ENCODE measurements around the gene RAB11FIP3.

The RAB11FIP3 gene

DNA sequence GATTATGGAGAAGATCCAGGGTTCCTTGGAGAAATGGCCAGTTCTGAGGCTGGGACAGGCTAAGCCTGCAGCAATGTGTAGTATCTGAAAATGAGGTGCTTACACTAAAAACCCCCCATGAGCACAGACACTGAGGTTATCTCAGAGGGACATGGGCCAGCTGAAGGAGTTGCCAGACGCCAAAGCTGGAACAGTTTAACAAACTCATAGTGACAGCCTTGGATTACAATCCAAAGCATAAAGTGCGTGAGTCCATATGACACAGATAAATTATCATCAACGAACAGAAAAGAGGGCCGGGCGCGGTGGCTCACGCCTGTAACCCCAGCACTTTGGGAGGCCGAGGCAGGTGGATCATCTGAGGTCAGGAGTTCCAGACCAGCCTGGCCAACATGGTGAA lies 90.9 kb downstream of the RAB11FIP3 start:
- DNase-seq (ENCODE audit: low read depth), result no peak
- TF ChIP-seq, protein P1, sequence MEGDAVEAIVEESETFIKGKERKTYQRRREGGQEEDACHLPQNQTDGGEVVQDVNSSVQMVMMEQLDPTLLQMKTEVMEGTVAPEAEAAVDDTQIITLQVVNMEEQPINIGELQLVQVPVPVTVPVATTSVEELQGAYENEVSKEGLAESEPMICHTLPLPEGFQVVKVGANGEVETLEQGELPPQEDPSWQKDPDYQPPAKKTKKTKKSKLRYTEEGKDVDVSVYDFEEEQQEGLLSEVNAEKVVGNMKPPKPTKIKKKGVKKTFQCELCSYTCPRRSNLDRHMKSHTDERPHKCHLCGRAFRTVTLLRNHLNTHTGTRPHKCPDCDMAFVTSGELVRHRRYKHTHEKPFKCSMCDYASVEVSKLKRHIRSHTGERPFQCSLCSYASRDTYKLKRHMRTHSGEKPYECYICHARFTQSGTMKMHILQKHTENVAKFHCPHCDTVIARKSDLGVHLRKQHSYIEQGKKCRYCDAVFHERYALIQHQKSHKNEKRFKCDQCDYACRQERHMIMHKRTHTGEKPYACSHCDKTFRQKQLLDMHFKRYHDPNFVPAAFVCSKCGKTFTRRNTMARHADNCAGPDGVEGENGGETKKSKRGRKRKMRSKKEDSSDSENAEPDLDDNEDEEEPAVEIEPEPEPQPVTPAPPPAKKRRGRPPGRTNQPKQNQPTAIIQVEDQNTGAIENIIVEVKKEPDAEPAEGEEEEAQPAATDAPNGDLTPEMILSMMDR (IDR thresholded peaks at IDR 0.05; ENCODE audit: low read depth, low read length, missing control alignments), result no peak

GRCh38 chr16:518858-519257 lies 93.4 kb downstream of the RAB11FIP3 start:
- no peak for DNase-seq (ENCODE audit: low read depth)
- TF ChIP-seq, protein P1 (IDR thresholded peaks at IDR 0.05; ENCODE audit: low read depth, low read length, missing control alignments), result no peak
- H3K4me3 ChIP-seq (ENCODE audit: low read depth, low read length), result no peak overlapping the region

More for the DNA sequence above, 90.9 kb downstream of the RAB11FIP3 start:
- H3K4me3 ChIP-seq (ENCODE audit: low read depth, low read length), result no peak overlapping the region

DNA sequence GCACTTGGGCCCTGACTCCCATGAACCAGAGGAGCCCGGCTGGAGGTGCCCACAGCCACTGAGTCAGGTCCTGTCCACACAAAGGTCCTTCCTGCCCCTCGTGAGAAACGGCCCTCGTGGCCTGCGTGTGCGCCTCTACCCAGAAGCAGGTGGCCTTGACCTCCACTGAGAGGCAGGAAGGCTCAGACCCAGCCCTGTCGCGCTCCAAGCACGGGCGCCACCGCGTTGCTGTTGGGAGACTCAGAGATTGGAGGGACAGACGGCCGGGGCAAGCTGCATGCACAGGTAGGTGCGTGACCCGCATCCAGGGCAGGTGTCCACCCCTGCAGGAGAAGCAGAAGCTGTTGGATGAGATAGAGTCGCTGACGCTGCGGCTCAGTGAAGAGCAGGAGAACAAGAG lies 94.0 kb downstream of the RAB11FIP3 start:
- TF ChIP-seq, protein P1 (IDR thresholded peaks at IDR 0.05; ENCODE audit: low read depth, low read length, missing control alignments), result no peak
- no peak for DNase-seq (ENCODE audit: low read depth)
- no peak overlapping the region for H3K4me3 ChIP-seq (ENCODE audit: low read depth, low read length)

GRCh38 chr16:519841-520687 lies 94.6 kb downstream of the RAB11FIP3 start:
- TF ChIP-seq, protein P1 (IDR thresholded peaks at IDR 0.05; ENCODE audit: low read depth, low read length, missing control alignments), result no peak
- DNase-seq (ENCODE audit: low read depth), result no peak
- no peak overlapping the region for H3K4me3 ChIP-seq (ENCODE audit: low read depth, low read length)

- no peak for DNase-seq (ENCODE audit: low read depth)
- H3K4me3 ChIP-seq (ENCODE audit: low read depth, low read length), result no peak overlapping the region
- TF ChIP-seq, protein P1 (IDR thresholded peaks at IDR 0.05; ENCODE audit: low read depth, low read length, missing control alignments), result no peak
Observed at GRCh38 chr16:520847-521246, 95.4 kb downstream of the RAB11FIP3 start.

DNA sequence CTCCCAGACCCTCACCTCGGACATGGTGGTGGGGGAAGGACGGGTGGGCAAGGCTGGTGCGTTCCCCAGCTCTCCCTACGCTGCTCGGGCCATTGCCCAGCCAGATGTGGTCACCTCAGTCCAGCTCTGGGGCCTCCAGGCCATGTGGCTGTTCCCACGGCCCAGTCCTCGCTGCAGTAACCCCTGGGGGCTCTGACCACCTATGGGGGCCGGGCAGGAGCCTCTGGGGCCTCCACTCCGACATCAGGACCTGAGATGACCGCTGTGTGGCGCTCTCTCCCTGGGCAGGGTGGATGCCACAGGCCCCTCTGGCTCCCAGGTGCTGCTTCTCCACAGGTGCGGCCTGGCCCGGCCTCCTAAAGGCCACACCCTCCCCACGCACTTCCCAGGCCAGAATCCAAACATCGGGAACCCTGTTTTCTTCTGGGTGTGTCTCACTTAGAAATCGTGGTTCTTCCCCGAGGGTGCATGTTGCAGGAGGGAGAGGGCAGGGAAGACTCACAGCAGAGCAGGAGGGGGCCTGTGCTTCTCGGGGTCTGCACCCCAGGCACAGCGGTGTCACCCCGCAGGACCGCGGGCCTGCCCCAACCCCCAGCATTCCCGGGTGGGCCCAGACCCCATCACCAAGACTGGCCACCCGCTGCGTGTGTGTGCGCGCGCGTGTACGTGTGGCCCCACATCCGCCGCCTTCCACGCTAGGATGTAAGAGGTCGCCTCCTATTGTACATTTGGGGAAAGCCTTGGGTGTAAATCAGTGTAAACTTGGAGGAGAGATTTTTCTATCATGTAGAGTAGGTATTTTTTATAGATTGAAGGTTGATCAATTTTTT lies 96.1 kb downstream of the RAB11FIP3 start:
- no peak overlapping the region for H3K4me3 ChIP-seq (ENCODE audit: low read depth, low read length)
- TF ChIP-seq, protein P1 (IDR thresholded peaks at IDR 0.05; ENCODE audit: low read depth, low read length, missing control alignments), result no peak
- no peak for DNase-seq (ENCODE audit: low read depth)

All from GM12864 (cell line).